Pancreas (tissue), 10 donors: ENCODE measurements around the gene LYPD6B. TPM values are rescaled to one million over a fixed set of nuclear protein-coding genes. Genes with fewer than 3 reads are reported as not detected.

Experiments
- ATAC-seq, 4 donors: fragments of 200-7000 bp; cut with Tn5 transposase; one replicate each; pipeline versions ENCODE4 v1.8.0 to v1.9.1; 2020; ENCODE audit warnings: mild to moderate bottlenecking in 4 of 4, moderate library complexity in 4 of 4
- DNase-seq, 6 donors: peaks; one replicate each; pipeline ENCODE4 v3.0.0-alpha.2; 2020
- FAIRE-seq: peaks from 2 replicates; lab custom pipeline; 2012; peaks lifted over from hg19 to GRCh38; lab: Jason Lieb, UNC
- H3K27ac ChIP-seq, 4 donors: fragments of 200-600 bp; sonication (generic); 1 replicate in 3 of 4; 2 replicates in 1 of 4; pipeline versions ENCODE4 v1.5.0 to v1.8.0; 2020
- H3K27me3 ChIP-seq, 4 donors: fragments of 200-600 bp; one replicate each; pipeline ENCODE4 v1.8.0; 2021
- H3K36me3 ChIP-seq, 3 donors: fragments of 200-600 bp; sonication (generic) in 1 of 3; one replicate each; pipeline versions ENCODE4 v1.5.0 to v1.8.0; 2020 to 2021
- H3K4me1 ChIP-seq, 3 donors: fragments of 200-600 bp; one replicate each; pipeline ENCODE4 v1.8.0; 2021
- H3K4me3 ChIP-seq, 4 donors: fragments of 200-600 bp; sonication (generic) in 2 of 4; one replicate each; pipeline versions ENCODE4 v1.5.0 to v1.8.0; 2020 to 2021
- H3K9me3 ChIP-seq, 4 donors: fragments of 200-600 bp; one replicate each; pipeline ENCODE4 v1.8.0; 2021
- CTCF ChIP-seq, 4 donors: fragments of 200-600 bp; sonication (generic) in 3 of 4; IDR thresholded peaks; one replicate each; pipeline versions ENCODE4 v1.5.0 to v1.8.0; 2021; ENCODE audit warnings: antibody characterized with exemption in 4 of 4
- WGBS, 2 donors: extraction: QIAGEN DNeasy Blood & Tissue Kit; methylation state at CpG; one replicate each; pipeline ENCODE4 v1.1.7; 2013; 5-methylcytosine and 5-hydroxymethylcytosine counted together
- intact Hi-C, 3 donors: fragments of 100-400 bp; cut with DNase I; formaldehyde crosslinking; loops; one replicate each; pipeline versions ENCODE4 v1.11.1 to v1.14.2; 2022
- polyA plus RNA-seq, 2 donors: library from polyadenylated mRNA; stranded (reverse); fragments of 200-250 nt; gene quantifications; one replicate each; pipeline ENCODE4 v1.2.3, GENCODE V29; 2013
- total RNA-seq, 6 donors: library from RNA; stranded (reverse); fragmentation: NEBNext Ultra II Directional in 4 of 6; extraction: Animal tissue kit (Norgen Biotek cat#: 25700) in 4 of 6; gene quantifications; one replicate each; pipeline versions ENCODE4 v1.2.1 to v1.2.4, GENCODE V29; 2021 to 2023
- donor health status: healthy with polysubstance abuse.
- donor health status: DM: no; HTN: no; CAD: no; lungs with moderate emphysema.
- donor health status: DM: no; HTN: no; CAD: no.
- donor health status: control.
- donor health status: control.
- donor health status: Bipolar disorder and iron deficiency.
- donor health status: DM: yes; HTN: yes; CAD: no.
- donor health status: DM: no; HTN: no; CAD: no.
- donor health status: DM: no; HTN: no; CAD: no.
- donor health status: DM: yes; HTN: yes; CAD: no.

The LYPD6B gene
- total and polyA plus RNA-seq, 8 donors = 3.0 to 8.1 (median 4.6) TPM

GRCh38 chr2:149259136-149259535, 220.6 kb downstream of the LYPD6B start:
- no peak overlapping the region for H3K4me3 ChIP-seq
- H3K27me3 ChIP-seq = no peaks in the 10 kb centered on the region
- ATAC-seq = no peak
- no peak overlapping the region for H3K27ac ChIP-seq
- 81 to 88% methylated on average over 4 of the region's 4 CpGs for WGBS, 2 donors
- intact Hi-C loops = no loop called here
- H3K36me3 ChIP-seq = no peaks in the 10 kb centered on the region
- FAIRE-seq = no peak
- no peak for TF ChIP-seq CTCF (IDR thresholded peaks at IDR 0.05)
- DNase-seq = no peak
- H3K4me1 ChIP-seq = no peaks in the 10 kb centered on the region
- no peaks in the 10 kb centered on the region for H3K9me3 ChIP-seq

DNA sequence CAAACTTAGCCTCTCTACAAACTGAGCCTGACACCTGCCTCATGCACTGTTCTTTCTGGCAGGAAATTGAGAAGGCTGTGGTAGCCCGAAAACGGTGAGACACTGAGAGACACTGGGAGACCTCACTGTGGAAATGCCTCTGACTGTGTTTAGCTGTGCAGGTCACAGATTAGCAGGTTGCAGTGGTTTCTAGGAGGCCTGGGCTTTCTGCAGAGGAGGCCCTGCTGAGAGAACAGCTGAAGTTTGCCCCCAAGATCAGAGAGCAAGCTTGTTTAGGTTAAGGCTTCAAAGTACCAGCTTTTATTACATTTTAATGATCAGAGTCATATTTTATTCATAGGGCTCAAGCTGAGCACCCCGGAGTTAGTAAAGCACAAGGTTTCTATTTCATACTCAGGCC, 223.2 kb downstream of the LYPD6B start:
- Histone ChIP-seq H3K27ac (no peak overlapping the region), H3K4me3 (no peak overlapping the region), H3K4me1 (no peaks in the 10 kb centered on the region), H3K27me3 (no peaks in the 10 kb centered on the region), H3K36me3 (no peaks in the 10 kb centered on the region), H3K9me3 (no peaks in the 10 kb centered on the region)
- no peak for DNase-seq
- WGBS, 2 donors = 72 to 84% methylated on average over 3 of the region's 3 CpGs
- TF ChIP-seq CTCF (IDR thresholded peaks at IDR 0.05) = no peak
- FAIRE-seq = no peak
- intact Hi-C loops = no loop called here
- ATAC-seq = no peak

Other genes with a start within 250 kb of the LYPD6B start
- 1 to 10 TPM in 4 of 6 donors, under 1 TPM in 2; 0.88 to 5.7 (median 2.8) TPM for gene KIF5C, start 163.5 kb upstream of the LYPD6B start, total RNA-seq
- gene KIF5C, start 163.5 kb upstream of the LYPD6B start, polyA plus RNA-seq = 10 to 100 TPM in 1 of 2 donors, 1 to 10 TPM in 1; 2.0 to 10.2 TPM